HepG2 (cell line): ENCODE results near the gene MMP24OS. TPM values are rescaled to one million over a fixed set of nuclear protein-coding genes. Genes with fewer than 3 reads are reported as not detected.
A peak's percentile ranks its signal among the peaks of the same experiment; 100 is the strongest.

Experiments used
- FOXP1 ChIP-seq, 2 experiments: fragments of 450-650 bp in 1 of 2; IDR thresholded peaks; 2 replicates each; pipeline ENCODE4 v1.6.1; 2017 to 2018; ENCODE audit warnings: antibody characterized with exemption in 1 of 2
- NR2F6 ChIP-seq, 2 experiments: IDR thresholded peaks; 2 replicates each; pipeline ENCODE4 v1.6.1; 2016; ENCODE audit warnings: antibody characterized with exemption in 1 of 2, mild to moderate bottlenecking in 1 of 2
- REST ChIP-seq, 2 experiments: IDR thresholded peaks; 2 replicates each; pipeline ENCODE4 v1.6.1; 2011 to 2012; ENCODE audit warnings: low read length in 2 of 2, borderline replicate concordance in 1 of 2, low read depth in 1 of 2, mild to moderate bottlenecking in 1 of 2, moderate library complexity in 1 of 2
- SOX13 ChIP-seq, 3 experiments: fragments of 450-650 bp in 1 of 3; sonication (generic) in 1 of 3; formaldehyde crosslinking in 1 of 3; IDR thresholded peaks in 2 of 3; conservative IDR thresholded peaks in 1 of 3; 2 replicates each; pipeline versions ENCODE4 v1.5.0 to v1.6.1; 2016 to 2020; ENCODE audit warnings: antibody characterized with exemption in 1 of 3, mild to moderate bottlenecking in 1 of 3, missing compliant biosample characterization in 1 of 3, missing genetic modification reagents in 1 of 3, moderate library complexity in 1 of 3
- TAF15 ChIP-seq: fragments of 200-400 bp; formaldehyde crosslinking; IDR thresholded peaks from one replicate; pipeline ENCODE4 v1.6.1; 2018; ENCODE audit warnings: mild to moderate bottlenecking, low read depth, low read length; ENCODE audit not compliant: poor library complexity, severe bottlenecking
- ZBTB20 ChIP-seq: sonication (generic); formaldehyde crosslinking; IDR thresholded peaks from 2 replicates; pipeline ENCODE4 v1.8.1; 2023; ENCODE audit warnings: missing genetic modification reagents, low read depth, mild to moderate bottlenecking, borderline replicate concordance
- ZBTB33 ChIP-seq: sonication (generic); formaldehyde crosslinking; IDR thresholded peaks from 2 replicates; pipeline ENCODE4 v1.4.0; 2020; ENCODE audit warnings: missing genetic modification reagents
- ZHX1 ChIP-seq: sonication (generic); formaldehyde crosslinking; IDR thresholded peaks from 2 replicates; pipeline ENCODE4 v1.8.1; 2022; ENCODE audit warnings: low read depth, mild to moderate bottlenecking, missing genetic modification reagents
- ZNF12 ChIP-seq: sonication (generic); formaldehyde crosslinking; IDR thresholded peaks from 2 replicates; pipeline ENCODE4 v1.5.0; 2020; ENCODE audit warnings: missing genetic modification reagents
- ZNF180 ChIP-seq: sonication (generic); formaldehyde crosslinking; IDR thresholded peaks from 2 replicates; pipeline ENCODE4 v1.4.0; 2020; ENCODE audit warnings: low read depth, missing genetic modification reagents, borderline replicate concordance
- ZNF274 ChIP-seq: sonication (generic); formaldehyde crosslinking; IDR thresholded peaks from 2 replicates; pipeline ENCODE4 v1.5.1; 2020; ENCODE audit warnings: mild to moderate bottlenecking, missing genetic modification reagents
- ZNF30 ChIP-seq: sonication (generic); formaldehyde crosslinking; IDR thresholded peaks from 2 replicates; pipeline ENCODE4 v1.5.0; 2020; ENCODE audit warnings: mild to moderate bottlenecking, missing genetic modification reagents
- ZNF530 ChIP-seq: sonication (generic); formaldehyde crosslinking; IDR thresholded peaks from 2 replicates; pipeline ENCODE4 v1.5.0; 2020; ENCODE audit warnings: low read depth, mild to moderate bottlenecking, missing genetic modification reagents
- ZNF703 ChIP-seq: sonication (generic); formaldehyde crosslinking; IDR thresholded peaks from 2 replicates; pipeline ENCODE4 v1.5.1; 2020; ENCODE audit warnings: missing genetic modification reagents, mild to moderate bottlenecking, moderate library complexity, borderline replicate concordance
- ZNF704 ChIP-seq: sonication (generic); formaldehyde crosslinking; IDR thresholded peaks from 2 replicates; pipeline ENCODE4 v1.8.1; 2023; ENCODE audit warnings: mild to moderate bottlenecking, inconsistent platforms, moderate library complexity, missing genetic modification reagents, borderline replicate concordance
- ZNF747 ChIP-seq: sonication (generic); formaldehyde crosslinking; IDR thresholded peaks from 2 replicates; pipeline ENCODE4 v1.8.1; 2023; ENCODE audit warnings: missing genetic modification reagents, mild to moderate bottlenecking, borderline replicate concordance
- polyA plus RNA-seq, 8 experiments: library from polyadenylated mRNA; depleted of rRNA in 3 of 8; stranded (reverse) in 7 of 8; unstranded in 1 of 8; fragments of >200 nt; fragmentation: Illumina TruSeq in 4 of 8; extraction: Trizol in 4 of 8; gene quantifications; 2 replicates each; pipeline versions ENCODE4 v1.2.1 to v1.2.3, GENCODE V29; 2011 to 2016; ENCODE audit warnings: low read depth in 4 of 8, missing spikeins in 1 of 8, mixed read lengths in 1 of 8; ENCODE audit not compliant: insufficient read depth in 1 of 8
- total RNA-seq, 5 experiments: library from RNA; depleted of rRNA; stranded (reverse); fragments of >200 nt; fragmentation: Illumina TruSeq; extraction: Trizol; gene quantifications; 2 replicates each; pipeline ENCODE4 v1.2.3, GENCODE V29; 2016; ENCODE audit warnings: low read depth in 1 of 5

MMP24OS gene
- total and polyA plus RNA-seq, 2 of the 13 experiments (the other 11 are each of a cell fraction or from before 2014, with no cell fraction given), result 6.0 to 8.5 TPM

GRCh38 chr20:35327074-35327976 lies 49.4 kb upstream of the MMP24OS start (continued):
- peak in 1 of 2 experiments; percentile 56; a peak in 1 of 4 replicates for TF ChIP-seq REST (IDR thresholded peaks at IDR 0.05; ENCODE audit: borderline replicate concordance in 1 of 2, low read depth in 1 of 2, low read length in 2 of 2)
- TF ChIP-seq ZNF703 (CRISPR knock-in tag), result peak; percentile 72; the same call in 1 of the 2 replicates
- TF ChIP-seq NR2F6 (IDR thresholded peaks at IDR 0.05), result peak; percentile 100
- TF ChIP-seq NR2F6 (CRISPR knock-in tag; IDR thresholded peaks at IDR 0.05), result peak; percentile 99
- TF ChIP-seq ZNF747 (CRISPR knock-in tag), result peak; percentile 91; the same call in 1 of the 2 replicates
- no peak for TF ChIP-seq ZNF530 (CRISPR knock-in tag)
- TF ChIP-seq ZNF274 (CRISPR knock-in tag), result no peak; the same call in 1 of the 2 replicates
- TF ChIP-seq ZNF30 (CRISPR knock-in tag), result no peak
- TF ChIP-seq FOXP1 (IDR thresholded peaks at IDR 0.05), result peak; percentile 72
- TF ChIP-seq FOXP1 (CRISPR knock-in tag; IDR thresholded peaks at IDR 0.05), result peak; percentile 93
- peak; percentile 94; the same call in 1 of the 2 replicates for TF ChIP-seq ZHX1
- TF ChIP-seq TAF15, result no peak
- peak; percentile 84; the same call in 1 of the 2 replicates for TF ChIP-seq ZNF12 (CRISPR knock-in tag)
- TF ChIP-seq ZBTB33 (CRISPR knock-in tag), result peak; percentile 74
- TF ChIP-seq ZNF704 (CRISPR knock-in tag), result no peak
- 0 out of 2 replicates have a peak, but pooled peaks have one; percentile 21 for TF ChIP-seq ZNF180
- TF ChIP-seq ZBTB20 (CRISPR knock-in tag), result peak; percentile 98
- peak; percentile 99 for TF ChIP-seq SOX13 (IDR thresholded peaks at IDR 0.05)
- TF ChIP-seq SOX13 (CRISPR knock-in tag; conservative IDR thresholded peaks at IDR 0.05 in 1 of 2, IDR thresholded peaks at IDR 0.05 in 1 of 2), result peak; percentile 11 to 100; a peak in 2 of 4 replicates
